IPS-15b (cell line): Measurements from ENCODE around the gene ASCL1.

Experiments
- H3K27me3 ChIP-seq: one replicate; pipeline ENCODE4 v1.6.1; 2013; ENCODE audit warnings: low read length; ENCODE audit not compliant: control insufficient read depth, insufficient read depth
- H3K36me3 ChIP-seq: one replicate; pipeline ENCODE4 v1.6.1; 2013; ENCODE audit warnings: low read length; ENCODE audit not compliant: control insufficient read depth, insufficient read depth
- H3K4me1 ChIP-seq: one replicate; pipeline ENCODE4 v1.6.1; 2013; ENCODE audit warnings: mild to moderate bottlenecking, low read length; ENCODE audit not compliant: control insufficient read depth, insufficient read depth
- H3K4me3 ChIP-seq: one replicate; pipeline ENCODE4 v1.5.1; 2013; ENCODE audit warnings: low read depth, low read length
- H3K9ac ChIP-seq: one replicate; pipeline ENCODE4 v1.6.1; 2013; ENCODE audit warnings: low read depth, mild to moderate bottlenecking, low read length
- H3K9me3 ChIP-seq: one replicate; pipeline ENCODE4 v1.6.1; 2013; ENCODE audit warnings: mild to moderate bottlenecking, low read length; ENCODE audit not compliant: control insufficient read depth, insufficient read depth

The ASCL1 gene

GRCh38 chr12:102921240-102921639 lies 36.2 kb upstream of the ASCL1 start:
- Histone ChIP-seq H3K36me3 (no peaks in the 10 kb centered on the region), H3K4me3 (no peak overlapping the region), H3K9me3 (no peaks in the 10 kb centered on the region), H3K27me3 (no peaks in the 10 kb centered on the region), H3K4me1 (peaks cover 7% of the 10 kb centered on the region), H3K9ac (no peak overlapping the region)

GRCh38 chr12:102927220-102927619 lies 30.3 kb upstream of the ASCL1 start:
- Histone ChIP-seq H3K27me3 (no peaks in the 10 kb centered on the region), H3K9ac (no peak overlapping the region), H3K36me3 (no peaks in the 10 kb centered on the region), H3K4me1 (no peaks in the 10 kb centered on the region), H3K4me3 (no peak overlapping the region), H3K9me3 (no peaks in the 10 kb centered on the region)

- H3K9me3 ChIP-seq = no peaks in the 10 kb centered on the region
- peaks cover 6% of the 10 kb centered on the region for H3K4me1 ChIP-seq
- no peaks in the 10 kb centered on the region for H3K27me3 ChIP-seq
- no peaks in the 10 kb centered on the region for H3K36me3 ChIP-seq
- no peak overlapping the region for H3K4me3 ChIP-seq
- H3K9ac ChIP-seq = no peak overlapping the region
Observed at GRCh38 chr12:102933168-102933567, 24.3 kb upstream of the ASCL1 start.

GRCh38 chr12:102939059-102939458 lies 18.4 kb upstream of the ASCL1 start:
- no peaks in the 10 kb centered on the region for H3K36me3 ChIP-seq
- peaks cover 3% of the 10 kb centered on the region for H3K4me1 ChIP-seq
- no peak overlapping the region for H3K4me3 ChIP-seq
- no peaks in the 10 kb centered on the region for H3K9me3 ChIP-seq
- H3K9ac ChIP-seq = no peak overlapping the region
- no peaks in the 10 kb centered on the region for H3K27me3 ChIP-seq

- no peaks in the 10 kb centered on the region for H3K27me3 ChIP-seq
- no peak overlapping the region for H3K4me3 ChIP-seq
- H3K9me3 ChIP-seq = no peaks in the 10 kb centered on the region
- no peaks in the 10 kb centered on the region for H3K36me3 ChIP-seq
- H3K4me1 ChIP-seq = peaks cover 3% of the 10 kb centered on the region
- no peak overlapping the region for H3K9ac ChIP-seq
Observed at GRCh38 chr12:102939670-102940222, 17.7 kb upstream of the ASCL1 start.

GRCh38 chr12:102946042-102946441 lies 11.4 kb upstream of the ASCL1 start:
- H3K27me3 ChIP-seq = peaks cover 45% of the 10 kb centered on the region
- no peaks in the 10 kb centered on the region for H3K9me3 ChIP-seq
- no peak overlapping the region for H3K9ac ChIP-seq
- H3K36me3 ChIP-seq = no peaks in the 10 kb centered on the region
- no peak overlapping the region for H3K4me3 ChIP-seq
- H3K4me1 ChIP-seq = peaks cover 2% of the 10 kb centered on the region

- Histone ChIP-seq H3K9me3 (no peaks in the 10 kb centered on the region), H3K4me1 (peaks cover 5% of the 10 kb centered on the region), H3K36me3 (no peaks in the 10 kb centered on the region), H3K4me3 (no peak overlapping the region), H3K27me3 (peaks cover 74% of the 10 kb centered on the region), H3K9ac (no peak overlapping the region)
Observed at GRCh38 chr12:102948941-102949352, 8.5 kb upstream of the ASCL1 start.

GRCh38 chr12:102950107-102950949 lies 7.1 kb upstream of the ASCL1 start:
- H3K9ac ChIP-seq = no peak overlapping the region
- no peaks in the 10 kb centered on the region for H3K36me3 ChIP-seq
- H3K4me3 ChIP-seq = peak overlapping the region; percentile 55
- H3K4me1 ChIP-seq = peaks cover 5% of the 10 kb centered on the region
- peaks cover 87% of the 10 kb centered on the region for H3K27me3 ChIP-seq
- H3K9me3 ChIP-seq = no peaks in the 10 kb centered on the region

- peak overlapping the region; percentile 55 for H3K4me3 ChIP-seq
- no peak overlapping the region for H3K9ac ChIP-seq
- H3K27me3 ChIP-seq = peaks cover 94% of the 10 kb centered on the region
- no peaks in the 10 kb centered on the region for H3K9me3 ChIP-seq
- H3K4me1 ChIP-seq = peaks cover 9% of the 10 kb centered on the region
- no peaks in the 10 kb centered on the region for H3K36me3 ChIP-seq
Observed at GRCh38 chr12:102950950-102951619, 6.4 kb upstream of the ASCL1 start.

GRCh38 chr12:102951841-102952240 lies 5.6 kb upstream of the ASCL1 start:
- peak overlapping the region; percentile 2 for H3K4me3 ChIP-seq
- H3K9me3 ChIP-seq = no peaks in the 10 kb centered on the region
- peaks cover 9% of the 10 kb centered on the region for H3K4me1 ChIP-seq
- H3K27me3 ChIP-seq = peaks cover 94% of the 10 kb centered on the region
- H3K36me3 ChIP-seq = no peaks in the 10 kb centered on the region
- no peak overlapping the region for H3K9ac ChIP-seq

GRCh38 chr12:102953221-102953620 lies 4.3 kb upstream of the ASCL1 start:
- Histone ChIP-seq H3K36me3 (no peaks in the 10 kb centered on the region), H3K4me1 (peaks cover 9% of the 10 kb centered on the region), H3K9me3 (no peaks in the 10 kb centered on the region), H3K4me3 (no peak overlapping the region), H3K27me3 (peaks cover 94% of the 10 kb centered on the region), H3K9ac (no peak overlapping the region)

GRCh38 chr12:102954134-102954533 lies 3.3 kb upstream of the ASCL1 start:
- H3K36me3 ChIP-seq = no peaks in the 10 kb centered on the region
- H3K4me3 ChIP-seq = no peak overlapping the region
- no peaks in the 10 kb centered on the region for H3K9me3 ChIP-seq
- peaks cover 9% of the 10 kb centered on the region for H3K4me1 ChIP-seq
- peaks cover 96% of the 10 kb centered on the region for H3K27me3 ChIP-seq
- H3K9ac ChIP-seq = no peak overlapping the region
